Right cardiac atrium (tissue), 5 donors: Measurements from ENCODE around the gene CHPT1. TPM values are rescaled to one million over a fixed set of nuclear protein-coding genes. Genes with fewer than 3 reads are reported as not detected.
"Not testable (repeated sequence)": the region's sequence is repeated elsewhere in the genome, so short reads cannot be mapped to it uniquely, and the experiment has no call there.

ENCODE experiments used
- ATAC-seq, 2 donors: fragments of 200-7000 bp; cut with Tn5 transposase; one replicate each; pipeline versions ENCODE4 v1.8.0 to v1.9.1; 2020; ENCODE audit warnings: moderate library complexity in 2 of 2, mild to moderate bottlenecking in 1 of 2
- DNase-seq, 3 donors: peaks; one replicate each; pipeline ENCODE4 v3.0.0-alpha.2; 2020
- H3K27ac ChIP-seq: one replicate; pipeline ENCODE4 v1.5.1; 2013; ENCODE audit warnings: mild to moderate bottlenecking, low read length, control low read depth, moderate library complexity
- H3K27me3 ChIP-seq: one replicate; pipeline ENCODE4 v1.6.1; 2013; ENCODE audit not compliant: control insufficient read depth, insufficient read depth
- H3K4me1 ChIP-seq: one replicate; pipeline ENCODE4 v1.6.1; 2013; ENCODE audit warnings: low read length; ENCODE audit not compliant: control insufficient read depth, insufficient read depth
- H3K4me3 ChIP-seq: one replicate; pipeline ENCODE4 v1.5.1; 2013; ENCODE audit warnings: low read length, control low read depth
- H3K9me3 ChIP-seq: one replicate; pipeline ENCODE4 v1.6.1; 2013; ENCODE audit warnings: low read length; ENCODE audit not compliant: control insufficient read depth
- WGBS: extraction: QIAGEN DNeasy Blood & Tissue Kit; methylation state at CpG from one replicate; pipeline ENCODE4 v1.1.7; 2013; 5-methylcytosine and 5-hydroxymethylcytosine counted together
- intact Hi-C, 4 donors: fragments of 100-400 bp; cut with DNase I; formaldehyde crosslinking; loops; one replicate each; pipeline versions ENCODE4 v1.11.0 to v1.14.0; 2022 to 2023
- polyA plus RNA-seq: library from polyadenylated mRNA; stranded (reverse); fragments of 200-250 nt; gene quantifications from one replicate; pipeline ENCODE4 v1.2.3, GENCODE V29; 2013
- total RNA-seq, 4 donors: library from RNA; stranded (reverse); fragmentation: NEBNext Ultra II Directional; extraction: Animal tissue kit (Norgen Biotek cat#: 25700); gene quantifications; one replicate each; pipeline ENCODE4 v1.2.1, GENCODE V29; 2021
- donor health status: healthy with polysubstance abuse.
- donor health status: DM: no; HTN: yes; CAD: no.
- donor health status: DM: no; HTN: no; CAD: no.
- donor health status: DM: no; HTN: yes; CAD: no; lungs with severe emphysema.
- donor health status: DM: yes; HTN: yes; CAD: no.

Gene CHPT1
- total and polyA plus RNA-seq, 5 donors: 148 to 182 (median 168) TPM

- no peaks in the 10 kb centered on the region for H3K9me3 ChIP-seq
- intact Hi-C loops: no loop called here
- ATAC-seq (no peak), DNase-seq (no peak)
- no peak overlapping the region for H3K4me3 ChIP-seq
- H3K4me1 ChIP-seq: no peaks in the 10 kb centered on the region
- 69% methylated on average over 7 of the region's 7 CpGs for WGBS
- no peaks in the 10 kb centered on the region for H3K27me3 ChIP-seq
- no peak overlapping the region for H3K27ac ChIP-seq
These were observed 32.4 kb upstream of the CHPT1 start for GRCh38 chr12:101664992-101665391.

DNA sequence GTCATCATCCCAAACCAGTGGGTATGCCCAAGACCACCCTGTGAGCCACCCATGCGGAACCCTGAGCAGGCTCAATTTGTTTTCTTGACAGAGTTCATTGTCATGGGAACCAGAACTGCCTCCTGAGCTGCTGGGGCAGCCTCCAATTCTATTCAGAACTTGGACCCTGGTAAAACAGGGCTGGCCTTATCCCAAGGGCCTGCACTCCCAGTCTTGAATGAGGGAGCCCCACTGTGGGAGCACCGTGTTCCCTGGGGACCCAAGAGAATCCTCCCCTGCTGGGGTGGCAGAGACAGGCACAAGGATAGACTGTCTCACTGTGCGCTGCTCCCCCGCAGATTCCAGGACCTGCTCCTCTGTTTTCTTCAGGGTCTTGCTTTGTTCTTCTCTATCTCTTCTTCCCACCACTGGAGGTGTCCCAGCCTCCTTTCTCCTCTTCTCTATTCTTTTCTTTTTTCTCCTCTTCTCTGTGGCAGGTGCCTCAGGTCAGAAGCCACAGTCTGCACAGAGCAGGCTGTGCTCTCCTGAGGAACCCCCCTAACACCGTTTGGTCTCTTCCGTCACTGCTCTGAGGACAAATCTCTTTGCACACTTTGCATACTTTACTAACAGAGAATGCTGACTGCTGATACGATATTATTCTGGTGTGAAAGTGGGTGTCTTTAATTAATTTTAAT lies 31.2 kb upstream of the CHPT1 start:
- Histone ChIP-seq H3K4me3 (no peak overlapping the region), H3K27ac (no peak overlapping the region), H3K4me1 (no peaks in the 10 kb centered on the region), H3K9me3 (no peaks in the 10 kb centered on the region), H3K27me3 (no peaks in the 10 kb centered on the region)
- intact Hi-C loops: no loop called here
- no peak for ATAC-seq
- DNase-seq: no peak
- WGBS: 73% methylated on average over 7 of the region's 7 CpGs

DNA sequence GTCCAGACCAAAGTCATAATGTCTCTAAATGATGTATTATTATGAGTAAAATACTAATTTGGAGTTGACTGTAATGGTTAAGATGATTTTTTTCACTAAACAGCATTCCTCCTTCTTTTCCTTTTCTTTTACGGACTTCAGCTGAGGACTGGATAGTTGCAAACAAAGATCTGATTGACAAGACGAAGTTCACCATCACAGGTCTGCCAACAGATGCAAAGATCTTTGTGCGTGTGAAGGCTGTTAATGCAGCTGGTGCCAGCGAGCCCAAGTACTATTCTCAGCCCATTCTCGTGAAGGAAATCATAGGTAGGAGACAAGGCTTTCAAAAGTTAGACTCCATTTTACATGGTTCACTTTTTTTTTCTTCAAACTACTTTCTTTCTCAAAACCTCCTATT lies 29.8 kb upstream of the CHPT1 start:
- Histone ChIP-seq H3K9me3 (no peaks in the 10 kb centered on the region), H3K4me3 (no peak overlapping the region), H3K27ac (no peak overlapping the region), H3K4me1 (no peaks in the 10 kb centered on the region), H3K27me3 (no peaks in the 10 kb centered on the region)
- intact Hi-C loops: no loop called here
- 72% methylated on average over 5 of the region's 5 CpGs for WGBS
- ATAC-seq (no peak), DNase-seq (no peak)

DNA sequence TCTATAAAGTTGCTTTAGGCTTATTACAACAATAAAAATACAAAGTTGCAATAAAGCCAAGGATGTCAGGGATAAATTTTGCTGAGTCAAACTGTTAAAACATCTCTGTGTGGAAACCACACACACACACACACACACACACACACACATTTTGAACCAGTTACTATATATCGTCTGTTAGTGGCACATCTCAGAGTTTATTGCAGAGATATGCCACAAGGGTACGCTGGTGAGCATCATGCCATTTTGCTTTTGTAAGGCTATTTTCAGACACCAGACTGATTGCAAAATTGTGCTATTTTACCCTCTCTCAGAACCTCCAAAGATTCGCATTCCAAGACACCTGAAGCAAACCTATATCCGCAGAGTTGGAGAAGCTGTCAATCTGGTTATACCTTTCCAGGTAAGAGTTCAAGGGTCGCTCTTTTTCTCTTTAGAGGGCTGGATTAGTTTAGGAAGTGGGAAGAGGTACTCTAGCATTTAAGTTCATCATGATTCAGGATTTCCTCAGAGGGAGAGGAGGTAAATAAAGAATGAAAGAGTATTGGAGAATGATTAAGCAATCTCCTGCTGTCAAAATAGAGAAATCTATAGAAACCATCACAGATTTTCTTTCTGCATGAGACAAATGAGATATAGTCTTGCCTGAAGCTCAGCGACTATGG lies 27.3 kb upstream of the CHPT1 start:
- 55% methylated on average over 6 of the region's 6 CpGs for WGBS
- DNase-seq: peak in 1 of 3 donors; percentile 26
- ATAC-seq: peak; percentile 56 to 65
- Histone ChIP-seq H3K4me1 (no peaks in the 10 kb centered on the region), H3K4me3 (no peak overlapping the region), H3K9me3 (no peaks in the 10 kb centered on the region), H3K27ac (no peak overlapping the region), H3K27me3 (no peaks in the 10 kb centered on the region)
- intact Hi-C loops: no loop called here

- no peak for DNase-seq
- 71% methylated on average over 6 of the region's 6 CpGs for WGBS
- H3K9me3 ChIP-seq: no peaks in the 10 kb centered on the region
- peak; percentile 49 to 71 for ATAC-seq
- H3K4me3 ChIP-seq: no peak overlapping the region
- no peaks in the 10 kb centered on the region for H3K4me1 ChIP-seq
- H3K27me3 ChIP-seq: no peaks in the 10 kb centered on the region
- H3K27ac ChIP-seq: peak overlapping the region; percentile 19
- intact Hi-C loops: no loop called here
These were observed 26.2 kb upstream of the CHPT1 start for GRCh38 chr12:101671157-101671791.

DNA sequence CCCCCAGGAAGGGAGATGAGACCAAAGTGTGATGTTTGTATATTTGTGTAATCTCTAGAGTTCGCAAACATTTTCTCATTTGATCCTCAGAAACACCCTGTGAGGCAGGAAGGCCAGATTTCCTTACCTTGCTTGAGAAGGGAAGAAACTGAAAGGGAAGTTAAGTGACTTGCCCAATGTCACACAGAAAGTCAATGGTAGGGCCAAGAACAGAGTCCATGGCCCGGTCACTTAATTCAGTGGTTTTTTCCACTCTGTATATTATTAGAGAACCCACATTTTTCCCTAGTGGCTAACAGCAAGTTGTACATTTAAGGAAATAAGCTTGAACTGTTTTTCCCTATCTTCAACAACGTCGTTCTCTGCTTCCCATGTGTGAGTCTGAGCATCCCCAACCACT lies 25.6 kb upstream of the CHPT1 start:
- ATAC-seq (no peak), DNase-seq (no peak)
- H3K4me3 ChIP-seq: no peak overlapping the region
- no peaks in the 10 kb centered on the region for H3K27me3 ChIP-seq
- WGBS: 73% methylated on average over 4 of the region's 4 CpGs
- H3K9me3 ChIP-seq: no peaks in the 10 kb centered on the region
- peak overlapping the region; percentile 19 for H3K27ac ChIP-seq
- intact Hi-C loops: no loop called here
- H3K4me1 ChIP-seq: no peaks in the 10 kb centered on the region

GRCh38 chr12:101675555-101675954 lies 21.9 kb upstream of the CHPT1 start:
- 89% methylated on average over 2 of the region's 2 CpGs for WGBS
- Histone ChIP-seq H3K4me1 (peaks cover 2% of the 10 kb centered on the region), H3K27me3 (no peaks in the 10 kb centered on the region), H3K9me3 (no peaks in the 10 kb centered on the region), H3K4me3 (no peak overlapping the region), H3K27ac (no peak overlapping the region)
- intact Hi-C loops: no loop called here
- ATAC-seq (no peak), DNase-seq (no peak)

DNA sequence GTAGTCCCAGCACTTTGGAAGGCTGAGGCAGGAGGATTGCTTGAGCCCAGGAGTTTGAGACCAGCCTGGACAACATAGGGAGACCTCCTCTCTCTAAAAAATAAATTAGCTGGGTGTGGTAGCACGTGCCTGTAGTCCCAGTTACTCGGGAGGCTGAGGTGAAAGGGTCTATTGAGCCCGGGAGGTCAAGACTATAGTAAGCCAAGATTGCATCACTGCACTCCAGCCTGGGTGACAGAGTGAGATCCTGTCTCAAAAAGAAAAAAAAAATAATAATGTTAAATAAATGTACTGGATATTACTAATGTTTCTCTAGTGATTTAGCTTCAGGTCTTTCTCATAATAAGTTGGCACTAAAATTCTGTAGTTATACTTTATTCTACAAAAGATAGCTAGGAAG lies 20.9 kb upstream of the CHPT1 start:
- ATAC-seq, H3K4me1 ChIP-seq, H3K27me3 ChIP-seq, H3K9me3 ChIP-seq, H3K27ac ChIP-seq, H3K4me3 ChIP-seq, intact Hi-C loops, DNase-seq: not testable (repeated sequence)
- 66% methylated on average over 3 of the region's 3 CpGs for WGBS

DNA sequence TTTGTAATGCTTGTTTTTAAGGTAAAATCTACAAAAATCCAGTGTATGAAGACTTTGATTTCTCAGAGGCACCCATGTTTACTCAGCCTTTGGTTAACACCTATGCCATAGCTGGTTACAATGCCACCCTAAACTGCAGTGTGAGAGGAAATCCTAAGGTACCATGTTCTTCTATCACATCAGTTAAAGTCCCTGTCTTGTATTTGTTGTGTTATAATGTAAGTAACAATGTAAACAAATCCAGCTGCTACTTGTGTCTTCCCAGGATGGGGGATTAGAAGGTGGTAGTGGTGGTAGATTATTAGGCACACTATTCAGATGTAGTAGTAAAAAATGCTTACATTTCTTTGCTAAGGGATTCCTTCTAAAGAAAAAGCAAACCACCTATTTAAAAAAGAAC lies 19.4 kb upstream of the CHPT1 start:
- Histone ChIP-seq H3K4me1 (peaks cover 2% of the 10 kb centered on the region), H3K27me3 (no peaks in the 10 kb centered on the region), H3K4me3 (no peak overlapping the region), H3K9me3 (no peaks in the 10 kb centered on the region), H3K27ac (no peak overlapping the region)
- no peak for DNase-seq
- no peak for ATAC-seq
- intact Hi-C loops: no loop called here

DNA sequence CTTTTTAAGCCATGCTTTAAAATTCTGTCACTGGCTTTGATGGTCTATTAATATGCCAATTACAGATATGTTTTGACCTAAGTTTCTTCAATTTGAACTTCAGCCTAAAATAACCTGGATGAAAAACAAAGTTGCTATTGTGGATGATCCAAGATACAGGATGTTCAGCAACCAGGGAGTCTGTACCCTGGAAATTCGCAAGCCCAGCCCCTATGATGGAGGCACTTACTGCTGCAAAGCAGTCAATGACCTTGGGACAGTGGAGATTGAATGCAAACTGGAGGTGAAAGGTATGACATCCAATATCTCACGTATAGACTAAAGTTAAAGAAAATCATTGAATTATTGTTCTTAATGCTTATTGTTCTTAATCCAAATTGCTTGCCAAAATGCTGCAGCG lies 17.2 kb upstream of the CHPT1 start:
- intact Hi-C loops: no loop called here
- H3K9me3 ChIP-seq: no peaks in the 10 kb centered on the region
- H3K27ac ChIP-seq: peak overlapping the region; percentile 92
- ATAC-seq (peak; percentile 83 to 91), DNase-seq (peak in 2 of 3 donors; percentile 20 to 53)
- H3K4me3 ChIP-seq: peak overlapping the region; percentile 38
- 56% methylated on average over 3 of the region's 3 CpGs for WGBS
- peaks cover 2% of the 10 kb centered on the region for H3K4me1 ChIP-seq
- no peaks in the 10 kb centered on the region for H3K27me3 ChIP-seq

GRCh38 chr12:101680647-101681046 lies 16.8 kb upstream of the CHPT1 start:
- ATAC-seq: peak; percentile 61 to 69
- intact Hi-C loops: no loop called here
- Histone ChIP-seq H3K4me3 (peak overlapping the region; percentile 38), H3K4me1 (peaks cover 2% of the 10 kb centered on the region), H3K9me3 (no peaks in the 10 kb centered on the region), H3K27me3 (no peaks in the 10 kb centered on the region), H3K27ac (peak overlapping the region; percentile 92)
- no peak for DNase-seq
